Stimulated activated CD4-positive, alpha-beta T cell treated with anti-CD3 and anti-CD28 coated beads, Interleukin-1b, Interleukin-23, amount 100 ng/mL, for 48 hours (primary cell): Measurements from ENCODE around the gene ALDH2.
"Not testable (repeated sequence)": the region's sequence is repeated elsewhere in the genome, so short reads cannot be mapped to it uniquely, and the experiment has no call there.

Source experiments
- DNase-seq: peaks from one replicate; pipeline ENCODE4 v3.0.0-alpha.2; 2020

The ALDH2 gene

GRCh38 chr12:111829635-111830034 lies 62.9 kb downstream of the ALDH2 start:
- not testable (repeated sequence) for DNase-seq

GRCh38 chr12:111834740-111835386 lies 68.1 kb downstream of the ALDH2 start:
- not testable (repeated sequence) for DNase-seq

- not testable (repeated sequence) for DNase-seq
Measured at GRCh38 chr12:111835531-111836181, 68.9 kb downstream of the ALDH2 start.

- no peak for DNase-seq
Measured at GRCh38 chr12:111838353-111838752, 71.6 kb downstream of the ALDH2 start.

- DNase-seq: no peak
Measured at GRCh38 chr12:111840807-111841206, 74.1 kb downstream of the ALDH2 start.

- DNase-seq: no peak
Measured at GRCh38 chr12:111841236-111841749, 74.6 kb downstream of the ALDH2 start.

GRCh38 chr12:111841750-111842555 lies 75.2 kb downstream of the ALDH2 start, which contains the start of gene MAPKAPK5:
TSS of gene MAPKAPK5 (plus strand) at chr12:111842228. CDS start at chr12:111842734, 506 bp downstream.
- peak; percentile 96 for DNase-seq

- DNase-seq: peak; percentile 35
Measured at GRCh38 chr12:111842556-111843396, 76.0 kb downstream of the ALDH2 start.

GRCh38 chr12:111846016-111846415 lies 79.3 kb downstream of the ALDH2 start:
- no peak for DNase-seq

- DNase-seq: no peak
Measured at GRCh38 chr12:111850526-111850925, 83.8 kb downstream of the ALDH2 start.

- DNase-seq: no peak
Measured at GRCh38 chr12:111858186-111858585, 91.5 kb downstream of the ALDH2 start.

- DNase-seq: no peak
Measured at GRCh38 chr12:111858778-111859177, 92.0 kb downstream of the ALDH2 start.

- DNase-seq: no peak
Measured at GRCh38 chr12:111864913-111865312, 98.2 kb downstream of the ALDH2 start.
